Fibroblast of pulmonary artery (primary cell): Measurements from ENCODE around the gene ELL2.
A peak's percentile ranks its signal among the peaks of the same experiment; 100 is the strongest.

ENCODE experiments used
- DNase-seq: peaks from one replicate; pipeline ENCODE4 v3.0.0-alpha.2; 2010; ENCODE audit warnings: low read depth
- H3K4me3 ChIP-seq: replicated peaks from 2 replicates; pipeline ENCODE4 v1.5.1; 2011; ENCODE audit warnings: low read depth, mild to moderate bottlenecking, control low read depth, low read length, moderate library complexity
- CTCF ChIP-seq: IDR thresholded peaks from 2 replicates; pipeline ENCODE4 v1.5.1; 2011; ENCODE audit warnings: mild to moderate bottlenecking, control low read depth, low read length, inconsistent platforms; ENCODE audit errors: missing control alignments

The ELL2 gene

GRCh38 chr5:95903838-95904237 is 57.8 kb downstream of the ELL2 start:
- no peak for TF ChIP-seq CTCF
- no peak overlapping the region for H3K4me3 ChIP-seq
- no peak for DNase-seq

DNA sequence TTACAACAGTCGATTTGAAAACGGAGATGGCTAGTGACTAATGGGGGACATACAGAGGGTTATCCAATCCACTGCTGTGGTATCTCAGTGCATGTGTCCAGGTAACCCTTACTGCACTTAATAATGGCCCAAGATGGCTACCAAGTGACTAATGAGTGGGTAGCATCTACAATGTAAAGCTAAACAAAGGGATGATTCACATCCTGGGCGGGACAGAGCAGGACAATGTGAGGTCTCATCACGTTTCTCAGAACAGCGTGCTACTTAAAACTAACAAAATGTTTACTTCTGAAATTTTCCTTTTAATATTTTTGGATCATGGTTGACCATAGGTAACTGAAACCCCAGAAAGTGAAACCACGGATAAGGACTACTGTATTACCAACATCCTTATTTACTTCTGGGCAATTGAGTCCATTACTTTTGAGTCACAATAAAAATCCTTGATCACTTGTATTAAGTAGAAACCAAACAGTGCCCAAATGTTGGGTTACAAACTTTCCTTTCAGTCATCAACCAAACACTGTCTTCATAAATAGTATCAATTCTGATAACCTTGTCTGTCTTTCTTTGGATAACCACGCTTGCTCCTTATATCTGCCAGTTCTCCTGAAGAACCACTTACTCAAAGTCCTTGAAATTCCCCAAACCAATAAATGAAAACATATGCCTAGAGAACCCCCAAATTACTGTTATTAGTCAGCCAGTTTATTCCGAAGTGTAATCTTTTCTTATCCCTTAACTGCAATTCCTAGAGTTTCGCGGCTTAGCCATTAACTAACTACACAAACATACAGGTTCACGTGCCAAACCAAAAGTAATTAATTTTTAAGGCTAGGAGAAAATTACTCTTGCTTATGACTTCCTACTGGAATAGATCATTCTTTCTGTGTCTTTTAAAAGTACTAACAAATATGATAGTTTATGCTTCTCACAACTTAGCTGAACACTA is 59.7 kb downstream of the ELL2 start:
- no peak overlapping the region for H3K4me3 ChIP-seq
- TF ChIP-seq CTCF, result no peak
- DNase-seq, result peak; percentile 70

DNA sequence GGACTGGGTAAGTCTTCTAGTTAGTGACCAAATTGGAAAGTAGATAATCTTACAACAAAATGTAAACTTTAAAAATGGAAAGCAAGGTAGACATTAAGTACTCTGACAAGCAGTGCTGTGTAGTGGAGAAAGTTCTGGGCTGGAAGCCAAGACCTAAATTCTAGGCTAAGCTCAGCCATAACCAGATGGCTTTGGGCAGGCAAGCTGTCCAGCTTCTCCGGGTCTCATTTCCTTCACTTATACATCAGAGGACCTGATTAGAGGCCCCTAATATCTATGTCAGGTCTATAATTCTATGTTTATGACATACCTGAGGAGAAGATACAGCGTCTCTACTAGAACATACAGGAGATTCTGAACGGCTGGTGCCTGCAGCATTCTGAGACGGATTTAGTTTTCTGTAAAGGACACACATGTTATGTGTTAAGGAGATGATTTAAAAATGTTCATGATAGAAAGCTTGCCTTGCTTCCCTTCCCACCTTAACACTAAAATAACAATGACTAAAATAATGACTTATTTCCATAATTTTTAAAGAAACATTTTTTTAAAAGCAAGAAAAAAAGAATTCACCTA is 61.2 kb downstream of the ELL2 start:
- DNase-seq, result peak; percentile 73
- TF ChIP-seq CTCF, result no peak
- no peak overlapping the region for H3K4me3 ChIP-seq

DNA sequence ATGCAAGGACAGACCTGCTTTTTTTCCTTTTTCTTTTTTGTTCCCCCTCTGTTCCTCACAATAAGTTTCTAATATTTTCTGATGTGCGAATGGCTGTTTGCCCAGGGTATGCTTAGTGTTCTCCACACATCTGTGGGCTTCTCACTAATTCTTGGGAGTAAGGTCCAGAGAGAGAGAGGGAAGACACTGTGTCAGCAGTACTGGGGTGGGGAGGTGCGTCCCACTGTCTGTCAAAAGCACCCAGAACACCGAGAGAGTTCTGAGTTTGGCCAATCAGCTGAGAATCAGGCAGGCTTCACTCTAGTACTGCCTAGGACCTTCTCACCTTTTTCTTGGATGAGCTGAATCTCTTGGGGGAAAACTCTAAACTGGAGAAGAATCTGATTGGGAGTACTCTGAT is 61.8 kb downstream of the ELL2 start:
- H3K4me3 ChIP-seq, result no peak overlapping the region
- DNase-seq, result no peak
- TF ChIP-seq CTCF, result no peak

DNA sequence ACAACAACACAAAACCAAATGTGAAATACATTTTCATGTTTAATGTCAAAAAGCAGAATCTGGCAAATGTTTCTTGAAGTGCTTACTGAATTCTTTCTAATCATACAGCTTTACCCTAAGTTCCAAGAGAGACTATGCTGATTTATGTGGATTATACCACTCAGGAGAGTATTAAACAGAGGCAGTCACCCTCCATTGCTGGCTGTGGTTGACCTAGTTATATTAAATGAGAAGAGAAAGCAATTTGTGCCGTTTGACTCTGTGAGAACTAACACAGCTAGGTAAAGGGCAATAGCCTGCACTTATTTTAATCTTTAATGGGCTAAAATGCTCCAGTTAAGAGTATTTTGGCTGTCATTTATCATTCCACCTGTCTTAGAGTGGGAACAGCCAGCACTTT is 62.6 kb downstream of the ELL2 start:
- no peak overlapping the region for H3K4me3 ChIP-seq
- no peak for TF ChIP-seq CTCF
- no peak for DNase-seq

GRCh38 chr5:95895771-95896170 is 65.9 kb downstream of the ELL2 start:
- DNase-seq, result peak; percentile 42
- TF ChIP-seq CTCF, result no peak
- no peak overlapping the region for H3K4me3 ChIP-seq
